ENCODE data around the gene RAB34. TPM values are rescaled to one million over a fixed set of nuclear protein-coding genes. Genes with fewer than 3 reads are reported as not detected.

Gene RAB34
- total and polyA plus RNA-seq, 2 donors (not counting 3 experiments of a cell fraction or from before 2014, with no cell fraction given), result 62.3 to 113 TPM

GRCh38 chr17:28737770-28738679 lies 20.4 kb upstream of the RAB34 start:
- CTCF ChIA-PET, result interaction anchor here (1.2 to 1.3 kb wide), 2 partner anchors 11 to 25 kb away, joined by 3 to 4 read pairs; no protein-coding TSS in a partner anchor

More at GRCh38 chr17:28737770-28738679, 20.4 kb upstream of the RAB34 start:
- Histone ChIP-seq H3K4me3 (replicated peaks in 1 of 3; ENCODE audit: insufficient read depth in 1 of 3, low read depth in 1 of 3, low read length in 3 of 3) (no peak overlapping the region), H3K9ac (replicated peaks; ENCODE audit: extremely low read depth, insufficient read depth, low read length) (no peak overlapping the region), H3K4me1 (ENCODE audit: control insufficient read depth, extremely low read depth, insufficient read depth, low read length) (peaks cover 1% of the 10 kb centered on the region), H3K9me3 (replicated peaks; ENCODE audit: control insufficient read depth, insufficient read depth, low read length) (no peaks in the 10 kb centered on the region), H2AFZ (ENCODE audit: low read depth, low read length) (no peak overlapping the region), H4K20me1 (replicated peaks; ENCODE audit: control insufficient read depth, extremely low read depth, insufficient read depth, low read length) (no peaks in the 10 kb centered on the region), H3K27me3 (ENCODE audit: control insufficient read depth in 2 of 2, insufficient read depth in 2 of 2, low read length in 2 of 2) (no peaks in the 10 kb centered on the region), H3K27ac (ENCODE audit: insufficient read depth, low read depth, low read length) (no peak overlapping the region), H3K36me3 (ENCODE audit: control insufficient read depth in 2 of 2, extremely low read depth in 1 of 2, insufficient read depth in 2 of 2, low read length in 2 of 2) (no peaks in the 10 kb centered on the region), H3K4me2 (ENCODE audit: insufficient read depth, low read length) (no peak overlapping the region), H3K9me1 (replicated peaks; ENCODE audit: control insufficient read depth, extremely low read depth, insufficient read depth, low read length) (no peaks in the 10 kb centered on the region), H3K79me2 (ENCODE audit: control insufficient read depth, insufficient read depth, low read length) (no peaks in the 10 kb centered on the region)
- POLR2A ChIA-PET, result no interaction called here
- no TSS peak for BruUV-seq (replicated peaks)
- TF ChIP-seq MYC (IDR thresholded peaks at IDR 0.05; ENCODE audit: low read depth, low read length) (no peak), MAX (IDR thresholded peaks at IDR 0.05; ENCODE audit: insufficient read depth, insufficient read length) (no peak), CTCF (IDR thresholded peaks at IDR 0.05; ENCODE audit: extremely low read depth in 1 of 2, insufficient read depth in 1 of 2, low read depth in 1 of 2, low read length in 2 of 2) (no peak), EZH2 (IDR thresholded peaks at IDR 0.05; ENCODE audit: borderline replicate concordance, low read depth, low read length, severe bottlenecking) (no peak), POLR2AphosphoS5 (IDR thresholded peaks at IDR 0.05; ENCODE audit: insufficient read depth, low read depth, low read length) (no peak), JUN (IDR thresholded peaks at IDR 0.05; ENCODE audit: borderline replicate concordance, insufficient read depth, insufficient read length, low read depth) (no peak), GATA2 (IDR thresholded peaks at IDR 0.05; ENCODE audit: insufficient read depth, insufficient read length, low read depth, low read length) (no peak), FOS (IDR thresholded peaks at IDR 0.05; ENCODE audit: borderline replicate concordance, insufficient read depth, low read length) (no peak), POLR2A (IDR thresholded peaks at IDR 0.05; ENCODE audit: low read depth, low read length) (no peak)
- intact Hi-C loops (cut with micrococcal nuclease), result no loop called here
- dilution Hi-C loops (cut with MboI; ENCODE audit: extremely low pct_ligation_motif_present, low sequenced_read_pairs), result no loop called here
- FAIRE-seq (no peak), DNase-seq (ENCODE audit: low read depth, low spot score) (no peak)

All from endothelial cell of umbilical vein (primary cell).